Spinal cord (tissue), 10 donors: ENCODE results near the gene TMEM89. TPM values are rescaled to one million over a fixed set of nuclear protein-coding genes. Genes with fewer than 3 reads are reported as not detected.
A peak's percentile ranks its signal among the peaks of the same experiment; 100 is the strongest.

Source experiments
- DNase-seq, 6 donors: peaks; one replicate each; pipeline versions ENCODE4 v3.0.0 to v3.0.0-alpha.2; 2013 to 2015; ENCODE audit warnings: low spot score in 6 of 6, low read depth in 4 of 6
- H3K27ac ChIP-seq: one replicate; pipeline ENCODE4 v1.5.1; 2013; ENCODE audit warnings: low read depth, low read length, control low read depth
- H3K27me3 ChIP-seq: one replicate; pipeline ENCODE4 v1.6.1; 2013; ENCODE audit warnings: low read length; ENCODE audit not compliant: control insufficient read depth, insufficient read depth
- H3K36me3 ChIP-seq: one replicate; pipeline ENCODE4 v1.6.1; 2013; ENCODE audit warnings: low read length; ENCODE audit not compliant: control insufficient read depth, insufficient read depth
- H3K4me1 ChIP-seq: one replicate; pipeline ENCODE4 v1.6.1; 2013; ENCODE audit warnings: low read length; ENCODE audit not compliant: control insufficient read depth, insufficient read depth
- H3K4me3 ChIP-seq: one replicate; pipeline ENCODE4 v1.5.1; 2013; ENCODE audit warnings: low read depth, low read length, control low read depth
- H3K9me3 ChIP-seq: one replicate; pipeline ENCODE4 v1.6.1; 2013; ENCODE audit warnings: low read length; ENCODE audit not compliant: control insufficient read depth, insufficient read depth
- WGBS: methylation state at CpG from one replicate; pipeline ENCODE4 v1.1.5; 2013; ENCODE audit warnings: missing lambda C conversion rate; ENCODE audit not compliant: insufficient coverage; 5-methylcytosine and 5-hydroxymethylcytosine counted together
- polyA plus RNA-seq, 2 donors: library from polyadenylated mRNA; unstranded; fragments of 120-200 nt; gene quantifications; one replicate each; pipeline ENCODE4 v1.2.1, GENCODE V29; 2013; ENCODE audit not compliant: insufficient read length in 2 of 2
- total RNA-seq, 2 donors: library from RNA; depleted of rRNA in 1 of 2; stranded (reverse); fragments of 120-200 nt in 1 of 2; fragments of >200 nt in 1 of 2; gene quantifications; one replicate each; pipeline versions ENCODE4 v1.2.3 to v1.2.4, GENCODE V29; 2013 to 2014
- donor health status: healthy.

Gene TMEM89
- total and polyA plus RNA-seq, 4 donors: 0.22 to 0.24 TPM; not detected in 2

- DNase-seq: peak in 1 of 6 donors; percentile 20
- H3K27me3 ChIP-seq: peaks cover 19% of the 10 kb centered on the region
- H3K36me3 ChIP-seq: peaks cover 54% of the 10 kb centered on the region
- no peaks in the 10 kb centered on the region for H3K9me3 ChIP-seq
- WGBS: 18% methylated on average over 39 of the region's 39 CpGs
- H3K4me3 ChIP-seq: peak overlapping the region; percentile 21
- peaks cover 34% of the 10 kb centered on the region for H3K4me1 ChIP-seq
- no peak overlapping the region for H3K27ac ChIP-seq
Observed at GRCh38 chr3:48594417-48595049, 27.0 kb downstream of the TMEM89 start.

DNA sequence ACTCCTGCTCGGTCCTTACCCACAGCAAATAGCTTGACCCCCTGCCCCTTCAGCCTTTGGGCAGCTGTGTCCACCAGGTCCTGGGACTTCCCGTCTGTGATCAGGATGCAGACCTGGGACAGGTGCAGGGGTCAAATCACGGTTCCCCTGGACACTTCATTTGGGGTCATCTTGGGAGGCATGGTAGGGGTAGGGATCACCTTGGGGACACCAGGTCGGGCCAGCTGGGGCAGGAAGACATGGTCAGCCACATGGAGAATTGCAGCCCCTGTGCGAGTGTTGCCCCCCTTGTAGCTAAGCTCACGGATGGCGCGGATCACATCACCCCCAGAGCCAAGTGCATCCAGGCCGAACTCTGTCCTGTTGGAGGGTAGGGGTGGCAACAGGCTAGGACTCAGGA lies 28.2 kb downstream of the TMEM89 start:
- DNase-seq: no peak
- H3K4me3 ChIP-seq: no peak overlapping the region
- H3K4me1 ChIP-seq: peaks cover 27% of the 10 kb centered on the region
- H3K36me3 ChIP-seq: peaks cover 47% of the 10 kb centered on the region
- no peaks in the 10 kb centered on the region for H3K9me3 ChIP-seq
- no peak overlapping the region for H3K27ac ChIP-seq
- peaks cover 19% of the 10 kb centered on the region for H3K27me3 ChIP-seq
- WGBS: 100% methylated on average over 7 of the region's 9 CpGs

- Histone ChIP-seq H3K36me3 (peaks cover 46% of the 10 kb centered on the region), H3K27me3 (peaks cover 19% of the 10 kb centered on the region), H3K4me1 (peaks cover 22% of the 10 kb centered on the region), H3K4me3 (no peak overlapping the region), H3K9me3 (no peaks in the 10 kb centered on the region), H3K27ac (no peak overlapping the region)
- no peak for DNase-seq
- 90% methylated on average over 20 of the region's 21 CpGs for WGBS
Observed at GRCh38 chr3:48592519-48593087, 29.0 kb downstream of the TMEM89 start.

DNA sequence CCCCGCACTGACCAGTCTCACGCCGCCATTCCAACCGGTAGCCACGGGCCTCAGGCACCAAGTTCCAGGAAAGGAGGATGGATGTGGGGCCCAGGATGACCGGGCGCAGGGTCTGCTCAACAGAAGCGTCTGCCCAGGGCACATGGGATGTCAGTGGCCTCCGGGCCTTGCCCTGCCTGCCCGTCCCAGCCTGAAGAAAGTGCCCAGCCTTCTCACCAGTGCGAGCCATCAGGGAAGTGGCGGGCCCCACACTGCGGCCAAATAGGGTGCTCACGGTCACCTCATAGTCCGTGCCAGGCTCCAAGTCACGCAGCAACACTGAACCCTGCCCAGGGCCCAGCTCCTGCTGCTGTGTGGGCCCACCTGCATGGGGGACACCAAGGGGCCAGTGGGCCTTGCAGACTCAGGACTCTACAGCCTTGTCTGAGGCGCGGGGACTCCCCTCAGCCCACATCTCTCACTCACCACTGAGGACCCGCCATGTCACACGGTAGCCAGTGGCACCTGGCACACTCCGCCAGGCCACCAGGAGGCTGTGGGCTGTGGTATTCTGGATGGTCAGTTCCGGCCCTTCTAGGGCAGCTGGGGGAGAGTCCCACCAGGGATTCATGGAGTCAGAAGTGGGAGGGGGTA lies 29.6 kb downstream of the TMEM89 start:
- Histone ChIP-seq H3K27ac (no peak overlapping the region), H3K9me3 (no peaks in the 10 kb centered on the region), H3K36me3 (peaks cover 45% of the 10 kb centered on the region), H3K27me3 (peaks cover 19% of the 10 kb centered on the region), H3K4me3 (no peak overlapping the region), H3K4me1 (peaks cover 21% of the 10 kb centered on the region)
- no peak for DNase-seq
- WGBS: 94% methylated on average over 19 of the region's 22 CpGs

GRCh38 chr3:48591436-48591835 lies 30.1 kb downstream of the TMEM89 start:
- no peak for DNase-seq
- H3K27me3 ChIP-seq: peaks cover 19% of the 10 kb centered on the region
- no peak overlapping the region for H3K4me3 ChIP-seq
- WGBS: 89% methylated on average over 13 of the region's 14 CpGs
- H3K27ac ChIP-seq: no peak overlapping the region
- peaks cover 21% of the 10 kb centered on the region for H3K4me1 ChIP-seq
- H3K9me3 ChIP-seq: no peaks in the 10 kb centered on the region
- peaks cover 43% of the 10 kb centered on the region for H3K36me3 ChIP-seq

- Histone ChIP-seq H3K27ac (no peak overlapping the region), H3K4me1 (no peaks in the 10 kb centered on the region), H3K36me3 (peaks cover 71% of the 10 kb centered on the region), H3K4me3 (no peak overlapping the region), H3K27me3 (no peaks in the 10 kb centered on the region), H3K9me3 (no peaks in the 10 kb centered on the region)
- 52% methylated on average over 14 of the region's 15 CpGs for WGBS
- DNase-seq: peak in 1 of 6 donors; percentile 7
Observed at GRCh38 chr3:48588230-48588629, 33.3 kb downstream of the TMEM89 start.

DNA sequence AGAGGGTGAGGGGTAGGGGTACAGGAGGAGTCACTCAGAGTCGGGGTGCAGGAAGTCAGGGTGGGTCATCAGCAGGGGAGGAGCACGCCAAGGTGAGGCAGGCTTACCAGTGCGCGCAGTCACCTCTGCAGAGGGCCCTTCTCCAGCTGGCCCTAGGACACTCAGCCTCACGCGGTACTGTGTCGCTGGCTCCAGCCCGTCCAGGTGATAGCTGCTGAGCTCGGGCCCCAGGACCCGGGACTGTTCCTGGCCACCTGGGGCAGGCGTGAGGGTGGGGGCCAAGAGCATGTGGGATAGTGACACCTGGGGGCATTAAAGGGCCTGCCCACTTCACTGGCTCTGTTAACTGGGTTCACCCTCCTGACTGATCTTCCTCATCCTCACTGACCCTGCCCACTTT lies 33.9 kb downstream of the TMEM89 start:
- Histone ChIP-seq H3K27ac (no peak overlapping the region), H3K9me3 (no peaks in the 10 kb centered on the region), H3K36me3 (peaks cover 76% of the 10 kb centered on the region), H3K4me1 (no peaks in the 10 kb centered on the region), H3K27me3 (no peaks in the 10 kb centered on the region), H3K4me3 (no peak overlapping the region)
- WGBS: 84% methylated on average over 11 of the region's 11 CpGs
- no peak for DNase-seq

DNA sequence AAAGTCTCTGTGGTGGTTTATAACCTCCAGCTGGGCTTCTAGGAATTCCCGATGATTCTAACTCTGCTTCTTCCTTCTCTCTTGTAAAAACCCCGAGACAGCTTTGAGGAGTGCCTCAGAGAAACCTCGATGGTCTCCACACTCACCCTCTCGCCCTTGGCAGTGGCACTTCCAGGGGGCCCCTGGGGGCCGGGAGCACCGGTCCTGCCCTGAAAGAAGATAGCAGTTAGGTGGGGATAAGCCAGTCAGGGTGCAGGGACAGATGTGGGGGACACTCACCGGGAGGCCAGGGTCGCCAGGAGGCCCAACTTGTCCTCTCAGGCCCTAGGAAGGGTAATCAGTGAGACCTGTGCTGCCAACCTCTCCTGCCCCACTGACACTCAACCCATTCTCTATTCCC lies 36.2 kb downstream of the TMEM89 start:
- no peaks in the 10 kb centered on the region for H3K9me3 ChIP-seq
- no peak overlapping the region for H3K4me3 ChIP-seq
- 87% methylated on average over 4 of the region's 8 CpGs for WGBS
- H3K36me3 ChIP-seq: peaks cover 81% of the 10 kb centered on the region
- H3K4me1 ChIP-seq: no peaks in the 10 kb centered on the region
- no peaks in the 10 kb centered on the region for H3K27me3 ChIP-seq
- DNase-seq: no peak
- H3K27ac ChIP-seq: no peak overlapping the region

DNA sequence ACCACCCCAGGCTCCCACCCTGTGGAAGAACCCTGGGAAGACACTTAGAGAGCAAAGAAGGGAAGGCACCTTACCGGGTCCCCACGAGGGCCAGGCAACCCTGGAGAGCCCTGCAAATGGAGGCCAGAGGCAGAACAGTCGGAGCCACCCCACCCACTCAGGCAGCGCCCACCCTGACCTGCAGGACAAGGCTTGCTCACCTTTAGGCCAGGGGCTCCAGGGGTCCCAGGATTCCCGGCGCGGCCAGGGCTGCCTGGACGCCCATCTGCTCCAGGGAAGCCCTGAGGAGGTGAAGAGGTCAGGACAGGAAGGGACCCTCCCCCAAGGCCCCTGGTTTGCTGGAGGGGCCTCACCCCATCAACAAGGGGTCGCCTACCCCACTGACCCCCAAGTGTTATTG lies 36.7 kb downstream of the TMEM89 start:
- H3K36me3 ChIP-seq: peaks cover 81% of the 10 kb centered on the region
- H3K4me3 ChIP-seq: no peak overlapping the region
- H3K27ac ChIP-seq: no peak overlapping the region
- no peaks in the 10 kb centered on the region for H3K4me1 ChIP-seq
- H3K27me3 ChIP-seq: no peaks in the 10 kb centered on the region
- WGBS: 89% methylated on average over 4 of the region's 9 CpGs
- H3K9me3 ChIP-seq: no peaks in the 10 kb centered on the region
- no peak for DNase-seq
